ENCODE data around the gene SYCN.

GRCh38 chr19:39211731-39212374 is 7.8 kb upstream of the SYCN start:
- TF ChIP-seq CTCF (IDR thresholded peaks at IDR 0.05) (no peak), POLR2A (IDR thresholded peaks at IDR 0.05) (no peak)
